Testis (tissue), 2 donors: ENCODE measurements around the gene FASN.

Experiments
- CTCF ChIP-seq, 3 experiments: fragments of 450-650 bp in 2 of 3; fragments of 200-600 bp in 1 of 3; sonication (generic) in 1 of 3; IDR thresholded peaks; one replicate each; pipeline ENCODE4 v1.5.1; 2016 to 2019; ENCODE audit warnings: antibody characterized with exemption in 3 of 3, mild to moderate bottlenecking in 2 of 3, moderate library complexity in 1 of 3
- POLR2A ChIP-seq: fragments of 450-650 bp; IDR thresholded peaks from one replicate; pipeline ENCODE4 v1.6.1; 2017; ENCODE audit warnings: antibody characterized with exemption, mild to moderate bottlenecking, moderate library complexity

DNA sequence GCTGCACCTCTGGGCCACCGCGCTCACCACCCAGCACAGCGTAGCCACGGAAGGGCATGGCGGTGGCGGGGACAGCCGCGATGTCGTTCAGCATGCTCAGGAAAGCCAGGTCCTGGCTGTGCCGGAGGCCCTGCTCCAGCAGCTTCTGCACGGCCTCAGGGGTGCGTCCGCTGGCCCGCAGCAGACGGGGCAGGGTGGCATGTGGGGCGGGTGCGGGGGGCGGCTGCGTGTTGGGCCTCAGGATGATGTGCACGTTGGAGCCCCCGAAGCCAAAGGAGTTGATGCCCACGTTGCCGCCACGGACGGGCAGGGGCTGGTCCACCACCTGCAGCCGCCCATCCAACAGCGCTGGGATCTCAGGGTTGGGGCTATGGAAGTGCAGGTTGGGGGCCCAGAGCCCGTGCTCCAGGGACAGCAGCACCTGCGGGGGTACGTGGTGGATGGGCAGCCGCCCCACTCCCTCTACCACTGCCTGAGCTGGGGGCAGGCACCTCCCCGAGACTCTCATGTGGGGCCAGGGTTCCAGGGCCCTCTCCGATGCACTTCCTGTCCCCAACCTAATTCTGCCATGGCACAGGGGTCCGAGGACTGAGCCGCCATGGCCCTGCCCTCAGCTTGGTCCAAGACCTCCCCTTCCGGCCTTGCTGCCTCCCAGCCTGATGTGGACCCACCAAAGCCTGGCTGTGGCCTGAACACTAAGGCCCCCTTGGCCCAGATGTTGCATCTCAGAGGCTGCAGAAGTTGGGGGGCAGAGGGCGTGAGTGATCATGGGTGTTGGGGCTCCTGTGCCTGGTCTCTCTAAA lies 6.6 kb downstream of the FASN start:
- TF ChIP-seq CTCF (IDR thresholded peaks at IDR 0.05) = no peak
- no peak for TF ChIP-seq POLR2A
